Chondrocyte (in vitro differentiated cells): ENCODE data around the gene RABGAP1L. TPM values are rescaled to one million over a fixed set of nuclear protein-coding genes. Genes with fewer than 3 reads are reported as not detected.

ENCODE experiments used
- DNase-seq: peaks from one replicate; pipeline ENCODE4 v3.0.0; 2021; ENCODE audit warnings: mixed read lengths, low spot score
- H3K27ac Mint-ChIP-seq: one replicate; pipeline ENCODE4 v1.8.0; 2021; ENCODE audit warnings: mild to moderate bottlenecking, moderate library complexity, mixed read lengths; ENCODE audit not compliant: unreplicated experiment
- H3K27me3 Mint-ChIP-seq: 2 replicates; pipeline ENCODE4 v1.8.0; 2021; ENCODE audit warnings: low read depth, mixed read lengths
- H3K36me3 Mint-ChIP-seq: 2 replicates; pipeline ENCODE4 v1.8.0; 2021; ENCODE audit warnings: low read depth, mixed read lengths
- H3K4me1 Mint-ChIP-seq: 2 replicates; pipeline ENCODE4 v1.8.0; 2021; ENCODE audit warnings: low read depth, mild to moderate bottlenecking, mixed read lengths
- H3K4me3 Mint-ChIP-seq: one replicate; pipeline ENCODE4 v1.8.0; 2021; ENCODE audit warnings: mild to moderate bottlenecking, moderate library complexity, mixed read lengths; ENCODE audit not compliant: unreplicated experiment
- H3K9me3 Mint-ChIP-seq: 2 replicates; pipeline ENCODE4 v1.8.0; 2021; ENCODE audit warnings: low read depth, mixed read lengths
- CTCF ChIP-seq: fragments of 200-600 bp; sonication (generic); IDR thresholded peaks from 2 replicates; pipeline ENCODE4 v1.5.0; 2021; ENCODE audit warnings: antibody characterized with exemption, mild to moderate bottlenecking, moderate library complexity
- total RNA-seq: library from RNA; stranded (reverse); gene quantifications from 3 replicates; pipeline ENCODE4 v1.2.1, GENCODE V29; 2021

Gene RABGAP1L
- total RNA-seq, 1 donor from 2014 or later, result 27.1 TPM

DNA sequence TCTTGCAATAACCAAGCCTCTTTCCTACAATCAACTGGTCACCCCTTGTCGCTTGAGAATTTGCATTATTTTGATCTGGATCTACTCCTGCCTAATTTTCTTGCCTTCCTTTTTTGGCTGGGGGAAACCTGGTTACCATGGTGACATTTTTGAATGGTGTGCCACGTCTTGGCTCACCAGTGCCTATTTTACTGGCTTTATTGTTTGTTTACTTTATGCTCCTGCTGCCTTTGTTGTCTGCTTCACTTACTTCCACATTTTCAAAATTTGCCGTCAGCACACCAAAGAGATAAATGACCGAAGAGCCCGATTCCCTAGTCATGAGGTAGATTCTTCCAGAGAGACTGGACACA is 289.2 kb downstream of the RABGAP1L start:
- no peak for DNase-seq
- no peak overlapping the region for H3K4me3 Mint-ChIP-seq
- no peak for TF ChIP-seq CTCF
- H3K27ac Mint-ChIP-seq, result no peak overlapping the region
- peaks cover 10% of the 10 kb centered on the region for H3K4me1 Mint-ChIP-seq
- no peaks in the 10 kb centered on the region for H3K36me3 Mint-ChIP-seq
- peaks cover 10% of the 10 kb centered on the region for H3K9me3 Mint-ChIP-seq
- no peaks in the 10 kb centered on the region for H3K27me3 Mint-ChIP-seq

DNA sequence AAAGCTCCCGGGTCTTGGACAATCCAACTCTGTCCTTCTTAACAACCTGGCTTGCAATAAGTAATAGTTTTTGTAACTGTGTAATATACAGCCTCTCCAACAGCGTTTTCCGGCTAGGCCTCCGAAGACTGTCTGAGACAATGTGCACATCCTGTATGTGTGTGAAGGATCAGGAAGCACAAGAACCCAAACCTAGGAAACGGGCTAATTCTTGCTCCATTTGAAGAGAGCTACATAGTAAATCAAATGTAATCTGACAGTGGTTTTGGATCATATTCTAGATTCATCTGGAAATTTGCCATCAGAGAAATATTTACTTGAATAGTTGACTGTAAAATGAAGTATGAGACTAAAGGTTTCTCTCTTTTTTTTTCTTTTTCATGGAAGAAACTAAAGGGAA is 289.7 kb downstream of the RABGAP1L start:
- peaks cover 6% of the 10 kb centered on the region for H3K9me3 Mint-ChIP-seq
- no peak for TF ChIP-seq CTCF
- no peaks in the 10 kb centered on the region for H3K36me3 Mint-ChIP-seq
- H3K27me3 Mint-ChIP-seq, result no peaks in the 10 kb centered on the region
- H3K27ac Mint-ChIP-seq, result no peak overlapping the region
- H3K4me3 Mint-ChIP-seq, result no peak overlapping the region
- DNase-seq, result no peak
- H3K4me1 Mint-ChIP-seq, result peaks cover 10% of the 10 kb centered on the region

- no peak overlapping the region for H3K4me3 Mint-ChIP-seq
- no peaks in the 10 kb centered on the region for H3K36me3 Mint-ChIP-seq
- H3K27ac Mint-ChIP-seq, result no peak overlapping the region
- H3K9me3 Mint-ChIP-seq, result no peaks in the 10 kb centered on the region
- no peak for TF ChIP-seq CTCF
- DNase-seq, result no peak
- H3K4me1 Mint-ChIP-seq, result peaks cover 10% of the 10 kb centered on the region
- no peaks in the 10 kb centered on the region for H3K27me3 Mint-ChIP-seq
These were observed 292.1 kb downstream of the RABGAP1L start for GRCh38 chr1:174451408-174451807.

GRCh38 chr1:174465855-174466254 is 306.5 kb downstream of the RABGAP1L start:
- Mint-ChIP-seq H3K4me1 (no peaks in the 10 kb centered on the region), H3K9me3 (no peaks in the 10 kb centered on the region), H3K36me3 (peaks cover 4% of the 10 kb centered on the region), H3K27ac (no peak overlapping the region), H3K27me3 (no peaks in the 10 kb centered on the region), H3K4me3 (no peak overlapping the region)
- TF ChIP-seq CTCF, result no peak
- DNase-seq, result no peak

GRCh38 chr1:174466607-174467006 is 307.3 kb downstream of the RABGAP1L start:
- no peak overlapping the region for H3K4me3 Mint-ChIP-seq
- H3K36me3 Mint-ChIP-seq, result peaks cover 4% of the 10 kb centered on the region
- DNase-seq, result no peak
- no peaks in the 10 kb centered on the region for H3K4me1 Mint-ChIP-seq
- no peak for TF ChIP-seq CTCF
- no peak overlapping the region for H3K27ac Mint-ChIP-seq
- no peaks in the 10 kb centered on the region for H3K27me3 Mint-ChIP-seq
- H3K9me3 Mint-ChIP-seq, result no peaks in the 10 kb centered on the region
